LNCaP clone FGC (cell line): ENCODE data around the gene RUNX1.
A peak's percentile ranks its signal among the peaks of the same experiment; 100 is the strongest.

Experiments used
- DNase-seq: peaks from one replicate; pipeline ENCODE4 v3.0.0-alpha.2; 2011; ENCODE audit warnings: low read depth
- H3K4me3 ChIP-seq: 2 replicates; pipeline ENCODE4 v1.5.1; 2011; ENCODE audit warnings: mild to moderate bottlenecking, low read depth, low read length, control low read depth
- CTCF ChIP-seq: IDR thresholded peaks from 2 replicates; pipeline ENCODE4 v1.5.1; 2012; ENCODE audit warnings: mild to moderate bottlenecking; ENCODE audit not compliant: control insufficient read depth, insufficient read depth; ENCODE audit errors: extremely low read depth

Gene RUNX1

DNA sequence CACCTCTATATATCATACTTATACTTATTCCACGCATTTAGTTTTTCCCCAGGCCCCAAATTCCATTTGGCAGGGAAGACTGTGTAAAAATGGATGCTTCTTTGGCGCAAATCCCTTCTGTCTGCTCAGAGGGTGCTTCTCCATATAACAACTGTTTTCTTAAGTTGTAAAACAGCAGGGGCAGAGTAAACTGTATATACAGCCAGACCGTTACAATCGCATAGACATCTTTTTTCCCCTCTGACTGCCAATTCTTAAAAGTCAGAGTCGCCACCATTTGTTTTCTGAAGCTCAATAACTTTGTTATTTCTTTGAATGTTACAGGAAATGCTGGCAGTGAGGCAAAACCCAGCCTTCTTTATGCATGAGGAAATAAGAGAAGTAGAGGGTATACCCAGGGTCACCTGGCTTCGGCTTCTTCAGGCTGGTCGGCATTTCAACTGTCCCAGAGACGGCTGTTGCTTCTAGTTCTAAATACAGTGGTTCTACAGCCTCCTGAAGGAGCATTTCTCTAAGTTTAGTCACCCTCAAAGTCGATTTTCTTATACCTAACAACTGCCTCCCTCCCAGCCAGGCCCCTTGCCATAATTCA, 191.9 kb downstream of the RUNX1 start:
- DNase-seq: peak; percentile 36
- no peak overlapping the region for H3K4me3 ChIP-seq
- TF ChIP-seq CTCF: no peak

- no peak overlapping the region for H3K4me3 ChIP-seq
- TF ChIP-seq CTCF: no peak
- no peak for DNase-seq
These were observed 196.7 kb downstream of the RUNX1 start for GRCh38 chr21:34852448-34852847.

GRCh38 chr21:34850166-34850690, 198.9 kb downstream of the RUNX1 start:
- no peak overlapping the region for H3K4me3 ChIP-seq
- DNase-seq: no peak
- no peak for TF ChIP-seq CTCF

- DNase-seq: no peak
- TF ChIP-seq CTCF: no peak
- H3K4me3 ChIP-seq: no peak overlapping the region
These were observed 202.4 kb downstream of the RUNX1 start for GRCh38 chr21:34846601-34847112.

- DNase-seq: peak; percentile 46
- H3K4me3 ChIP-seq: no peak overlapping the region
- TF ChIP-seq CTCF: no peak
These were observed 203.3 kb downstream of the RUNX1 start for GRCh38 chr21:34845521-34846451.

DNA sequence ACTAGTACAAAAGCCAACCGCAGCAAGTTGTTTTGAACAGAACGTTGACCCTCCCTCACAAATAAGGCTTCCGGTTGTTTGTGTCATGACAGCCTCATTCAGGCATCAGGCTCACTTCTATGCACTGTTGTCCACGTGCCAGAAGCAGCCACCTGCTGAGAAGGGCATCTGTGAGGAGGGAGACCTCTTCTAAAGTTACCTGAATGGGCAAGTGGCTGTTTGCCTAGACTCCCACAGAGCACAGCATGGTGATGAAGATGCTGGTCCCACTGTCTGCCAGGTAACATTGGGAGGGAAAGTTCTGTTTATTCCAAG, 204.2 kb downstream of the RUNX1 start:
- H3K4me3 ChIP-seq: no peak overlapping the region
- DNase-seq: no peak
- no peak for TF ChIP-seq CTCF
